ENCODE measurements around the gene PMIS2.
A peak's percentile ranks its signal among the peaks of the same experiment; 100 is the strongest.
"Not testable (repeated sequence)": the region's sequence is repeated elsewhere in the genome, so short reads cannot be mapped to it uniquely, and the experiment has no call there.

PMIS2 gene

DNA sequence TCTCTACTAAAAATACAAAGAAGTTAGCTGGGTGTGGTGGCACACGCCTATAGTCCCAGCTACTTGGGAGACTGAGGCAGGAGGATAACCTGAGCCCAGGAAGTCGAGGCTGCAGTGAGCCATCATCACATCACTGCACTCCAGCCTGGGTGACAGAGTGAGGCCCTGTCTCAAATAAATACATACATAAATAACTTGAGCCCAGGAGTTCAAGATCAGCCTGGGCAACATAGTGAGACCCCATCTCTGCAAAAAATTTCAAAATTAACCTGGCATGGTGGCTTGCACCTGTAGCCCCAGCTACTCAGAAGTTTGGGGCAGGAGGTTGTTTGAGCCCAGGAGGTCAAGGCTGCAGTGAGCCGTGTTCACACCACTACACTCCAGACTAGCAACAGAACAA, 9.1 kb downstream of the PMIS2 start:
- not testable (repeated sequence) for DNase-seq (ENCODE audit: low read depth)

DNA sequence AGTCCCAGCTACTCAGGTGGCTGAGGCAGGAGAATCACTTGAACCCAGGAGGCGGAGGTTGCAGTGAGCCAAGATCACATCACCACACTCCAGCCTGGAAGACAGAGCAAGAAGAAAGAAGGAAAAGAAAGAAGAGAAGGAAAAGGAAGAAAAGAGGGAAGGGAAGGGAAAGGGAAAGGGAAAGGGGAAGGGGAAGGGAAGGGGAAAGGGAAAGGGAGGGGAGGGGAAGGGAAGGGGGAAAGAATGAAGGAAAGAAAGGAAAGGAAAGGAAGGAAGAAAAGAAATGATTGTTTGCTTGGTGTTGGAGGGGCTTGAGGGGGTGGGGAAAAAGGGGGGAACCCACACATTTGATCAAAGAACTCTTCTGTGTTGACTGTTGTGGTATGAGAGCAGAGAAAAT, 10.0 kb downstream of the PMIS2 start:
- DNase-seq (ENCODE audit: low read depth): no peak

- DNase-seq (ENCODE audit: low read depth): no peak
These were observed 10.5 kb downstream of the PMIS2 start for GRCh38 chr19:35596366-35596999.

GRCh38 chr19:35601971-35602370, 16.0 kb downstream of the PMIS2 start:
- no peak for DNase-seq (ENCODE audit: low read depth)

- not testable (repeated sequence) for DNase-seq (ENCODE audit: low read depth)
These were observed 18.5 kb downstream of the PMIS2 start for GRCh38 chr19:35604436-35604835.

- not testable (repeated sequence) for DNase-seq (ENCODE audit: low read depth)
These were observed 21.2 kb downstream of the PMIS2 start for GRCh38 chr19:35607170-35607569.

- no peak for DNase-seq (ENCODE audit: low read depth)
These were observed 21.7 kb downstream of the PMIS2 start for GRCh38 chr19:35607661-35608060.

- no peak for DNase-seq (ENCODE audit: low read depth)
These were observed 22.3 kb downstream of the PMIS2 start for GRCh38 chr19:35608251-35608650.

DNA sequence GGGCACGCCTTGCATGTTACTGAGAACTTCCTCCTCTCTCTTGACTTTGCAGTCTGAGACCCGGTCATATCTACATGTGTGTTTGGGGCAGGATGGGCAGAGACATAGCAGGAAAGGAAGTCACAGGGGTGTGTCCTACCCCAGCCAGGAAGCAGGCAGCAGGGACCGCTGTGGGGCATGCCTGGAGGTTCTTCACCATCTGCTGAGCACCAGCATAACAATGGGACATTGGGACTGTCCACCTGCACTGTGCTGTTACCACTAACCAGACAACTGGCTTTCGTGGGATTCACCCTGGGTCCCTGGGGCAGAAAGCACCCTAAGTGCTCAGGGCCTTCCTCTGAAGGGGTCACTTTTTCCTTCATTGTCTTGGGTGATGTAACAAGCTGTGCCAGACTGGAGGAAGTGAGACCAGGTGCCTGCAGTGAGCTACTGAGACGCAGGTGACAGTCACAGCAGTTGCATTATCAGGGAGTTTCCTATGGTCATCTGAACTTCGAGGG, 23.9 kb downstream of the PMIS2 start:
- no peak for DNase-seq (ENCODE audit: low read depth)

GRCh38 chr19:35612224-35612558, 26.2 kb downstream of the PMIS2 start:
- DNase-seq (ENCODE audit: low read depth): no peak

GRCh38 chr19:35612559-35613321, 26.8 kb downstream of the PMIS2 start, which contains the start of gene HAUS5:
HAUS5 (plus strand) TSS chr19:35612735; CDS start chr19:35612795, 60 bp downstream.
- DNase-seq (ENCODE audit: low read depth): peak; percentile 29

- no peak for DNase-seq (ENCODE audit: low read depth)
These were observed 27.6 kb downstream of the PMIS2 start for GRCh38 chr19:35613574-35613973.

GRCh38 chr19:35615036-35615435, 29.1 kb downstream of the PMIS2 start:
- DNase-seq (ENCODE audit: low read depth): no peak

GRCh38 chr19:35618857-35619256, 32.9 kb downstream of the PMIS2 start:
- no peak for DNase-seq (ENCODE audit: low read depth)

GRCh38 chr19:35619290-35619923, 33.4 kb downstream of the PMIS2 start:
- no peak for DNase-seq (ENCODE audit: low read depth)

DNA sequence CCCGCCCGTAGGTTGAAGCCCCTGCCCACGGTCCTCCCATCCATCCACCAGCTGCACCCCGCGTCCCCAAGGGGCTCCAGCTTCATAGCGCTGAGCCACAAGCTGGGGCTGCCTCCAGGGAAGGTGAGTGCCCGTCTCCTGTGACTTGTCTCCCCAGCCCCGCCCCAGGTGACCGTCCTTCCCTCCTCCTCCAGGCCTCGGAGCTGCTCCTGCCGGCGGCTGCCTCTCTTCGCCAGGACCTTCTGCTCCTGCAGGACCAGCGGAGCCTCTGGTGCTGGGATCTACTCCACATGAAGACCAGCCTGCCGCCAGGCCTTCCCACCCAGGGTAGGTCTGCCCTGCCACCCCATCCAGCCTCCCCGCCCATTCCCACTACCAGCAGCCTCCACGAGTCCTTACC, 34.0 kb downstream of the PMIS2 start:
- no peak for DNase-seq (ENCODE audit: low read depth)

DNA sequence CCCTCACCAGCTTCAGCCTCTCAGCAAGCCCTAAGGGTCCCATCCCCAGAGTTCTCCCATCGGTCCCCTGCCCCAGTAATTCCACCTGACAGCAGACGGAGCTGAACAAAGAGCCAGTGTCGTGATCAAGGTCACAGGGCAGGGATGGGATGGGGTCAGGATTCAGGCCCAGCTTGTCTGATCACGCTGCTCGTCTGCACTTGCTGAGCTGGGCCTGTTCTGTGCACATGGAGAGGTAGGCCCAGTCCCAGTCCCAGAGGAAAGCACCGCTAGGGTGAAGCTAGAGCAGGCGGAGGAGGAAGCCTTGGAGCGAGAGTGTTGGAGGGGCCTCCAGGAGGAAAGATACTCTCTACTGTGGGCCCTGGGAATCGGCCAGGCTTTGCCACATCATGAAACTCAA, 35.7 kb downstream of the PMIS2 start:
- no peak for DNase-seq (ENCODE audit: low read depth)

DNA sequence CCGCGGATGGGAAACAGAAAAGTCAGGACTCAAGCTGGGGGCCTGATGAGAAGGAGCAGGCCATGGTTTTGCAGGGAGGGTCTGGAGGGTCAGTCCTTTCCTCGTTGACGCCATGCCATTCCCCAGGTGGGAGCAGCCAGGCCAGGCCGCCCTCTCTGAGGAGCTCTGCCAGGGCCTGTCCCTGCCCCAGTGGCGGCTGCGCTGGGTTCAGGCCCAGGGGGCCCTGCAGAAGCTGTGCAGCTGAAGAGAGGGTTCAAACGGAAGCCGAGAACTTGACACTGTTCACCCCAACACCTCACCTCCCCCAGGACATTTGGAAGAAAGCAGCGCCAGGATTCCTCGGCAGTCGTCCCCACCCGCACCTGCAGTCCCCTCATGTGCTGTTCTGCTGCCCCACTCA, 36.8 kb downstream of the PMIS2 start:
- DNase-seq (ENCODE audit: low read depth): no peak

DNA sequence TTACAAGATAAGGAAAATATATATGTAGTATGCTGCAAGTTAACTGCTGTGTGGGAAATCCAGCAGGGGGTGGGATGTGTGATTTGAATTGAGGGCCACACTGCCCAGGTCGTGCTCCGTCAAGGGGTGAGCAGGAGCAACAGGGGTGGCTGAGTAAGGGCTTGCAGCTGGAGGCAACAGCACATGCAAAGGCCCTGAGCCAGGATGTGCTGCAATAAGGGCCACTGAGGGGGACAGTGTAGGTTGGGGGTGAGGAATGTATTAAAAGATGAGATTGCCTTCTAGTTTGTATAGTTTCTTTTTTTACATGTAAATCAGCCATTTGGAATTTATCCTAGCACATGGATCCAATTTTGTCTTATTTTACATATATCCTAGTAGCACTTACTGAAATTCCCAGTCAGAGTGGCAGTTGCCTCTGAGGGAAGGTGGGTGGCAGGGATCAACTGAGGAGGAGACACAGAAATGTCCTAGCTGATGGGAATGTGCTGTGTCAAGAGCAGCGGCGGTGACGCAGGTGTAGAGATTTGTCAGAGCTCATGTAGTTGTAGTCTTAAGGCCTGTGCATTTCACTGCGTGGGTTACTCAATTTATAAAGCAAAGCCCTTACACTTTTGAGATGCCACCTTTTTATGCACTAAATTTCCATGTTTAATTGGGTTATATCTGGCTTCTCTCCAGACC, 37.5 kb downstream of the PMIS2 start:
- no peak for DNase-seq (ENCODE audit: low read depth)

GRCh38 chr19:35628264-35628564, 42.2 kb downstream of the PMIS2 start:
- DNase-seq (ENCODE audit: low read depth): no peak

DNA sequence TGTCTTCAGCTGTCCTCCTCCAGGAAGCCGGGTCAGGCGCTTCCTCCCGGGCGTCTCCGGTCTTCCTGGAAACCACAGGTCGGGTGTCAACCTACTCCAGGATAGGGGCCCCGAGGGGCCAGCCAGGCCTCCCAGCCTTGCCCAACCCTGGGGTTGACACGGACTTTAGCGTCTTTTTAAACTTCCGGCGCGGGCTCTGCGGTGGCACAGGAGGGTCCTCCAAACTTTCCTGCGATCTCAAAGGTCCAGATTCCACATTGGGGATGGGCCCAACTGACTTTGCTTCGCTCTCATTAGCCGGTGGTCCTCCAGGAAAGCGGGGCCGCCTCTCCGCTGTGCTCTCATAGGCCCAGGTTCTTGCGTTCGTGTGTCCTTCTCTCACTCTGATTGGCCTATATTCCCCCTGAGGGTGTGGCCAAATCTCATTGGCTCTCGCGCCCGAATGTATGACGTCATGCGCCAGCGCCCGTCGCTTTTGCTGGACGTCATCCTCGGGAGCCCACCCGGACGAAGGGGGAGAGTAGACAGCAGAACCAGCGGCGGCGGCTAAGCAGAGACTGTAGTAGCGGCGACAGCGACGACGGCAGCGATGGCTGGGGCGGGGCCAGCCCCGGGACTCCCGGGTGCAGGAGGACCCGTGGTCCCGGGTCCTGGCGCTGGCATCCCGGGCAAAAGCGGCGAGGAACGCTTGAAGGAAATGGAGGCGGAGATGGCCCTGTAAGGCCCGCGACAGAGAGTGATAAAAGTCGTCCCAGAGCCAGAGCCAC, 42.8 kb downstream of the PMIS2 start, which contains the start of gene RBM42:
RBM42 (plus strand) TSS at position 472 of the 767 bp plus-strand sequence; CDS start at position 590, 118 bp downstream.
- peak; percentile 96 for DNase-seq (ENCODE audit: low read depth)

- no peak for DNase-seq (ENCODE audit: low read depth)
These were observed 43.3 kb downstream of the PMIS2 start for GRCh38 chr19:35629332-35629633.

Data from GM04503 (cell line).